GM18873 (cell line): ENCODE results near the gene WEE2.
A peak's percentile ranks its signal among the peaks of the same experiment; 100 is the strongest.
"Not testable (repeated sequence)": the region's sequence is repeated elsewhere in the genome, so short reads cannot be mapped to it uniquely, and the experiment has no call there.

Experiments
- ATAC-seq: cut with Tn5 transposase; IDR thresholded peaks from one replicate; pipeline ENCODE4 v1.9.1; 2021; ENCODE audit warnings: mild to moderate bottlenecking, moderate library complexity, moderate number of reproducible peaks; ENCODE audit not compliant: unreplicated experiment, low FRiP score

Gene WEE2

GRCh38 chr7:141710301-141710700 lies 2.1 kb downstream of the WEE2 start:
- no peak for ATAC-seq

DNA sequence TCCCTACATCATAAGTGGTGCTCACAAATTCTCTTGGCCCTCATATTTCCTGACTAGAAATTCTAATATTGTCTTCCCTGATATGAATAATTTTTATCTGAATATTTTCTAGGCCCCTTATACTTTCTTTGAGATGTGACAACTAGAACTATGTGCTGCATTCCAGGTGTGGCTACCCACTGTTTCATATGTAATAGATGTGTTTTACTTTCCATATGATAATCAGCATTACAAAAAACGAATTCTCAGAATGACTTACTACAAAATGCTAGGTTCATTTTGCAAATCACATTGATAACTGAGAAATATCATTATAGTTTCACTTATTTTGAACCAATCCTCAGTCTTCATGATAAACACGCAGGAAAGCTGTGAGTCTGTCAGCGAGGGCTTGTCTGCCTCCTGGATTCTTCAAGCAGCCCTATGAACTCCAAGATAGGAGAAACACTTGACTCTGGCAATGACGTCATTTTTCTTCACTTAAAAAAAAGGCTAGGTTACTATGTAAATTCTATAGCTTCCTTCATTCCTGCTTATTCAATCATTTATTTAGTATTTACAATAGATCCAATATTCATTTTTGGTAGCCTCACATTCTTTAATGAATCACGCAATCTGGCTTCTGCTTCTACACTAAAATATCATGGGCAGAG lies 4.6 kb downstream of the WEE2 start:
- no peak for ATAC-seq

DNA sequence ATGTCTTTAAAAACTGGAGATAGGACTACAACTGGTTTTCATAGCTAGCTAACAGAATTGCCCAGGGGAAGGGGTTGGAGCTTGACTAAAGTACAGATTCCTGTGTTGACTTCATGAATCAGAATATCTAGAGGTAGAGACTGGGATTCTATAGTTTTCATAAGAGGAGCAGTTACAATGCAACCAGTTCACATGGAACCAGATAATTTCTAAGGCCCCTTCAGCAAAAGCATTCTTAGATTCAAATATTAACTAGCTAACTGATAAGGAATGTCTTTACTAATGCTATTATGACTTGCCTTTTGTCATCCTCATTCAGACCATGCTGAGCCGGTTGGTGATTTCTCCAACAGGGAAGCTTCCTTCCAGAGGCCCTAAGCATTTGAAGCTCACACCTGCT lies 5.7 kb downstream of the WEE2 start:
- no peak for ATAC-seq

- no peak for ATAC-seq
These were observed 6.4 kb downstream of the WEE2 start for GRCh38 chr7:141714571-141714970.

GRCh38 chr7:141715018-141715417 lies 6.9 kb downstream of the WEE2 start:
- ATAC-seq = no peak

- ATAC-seq = no peak
These were observed 7.9 kb downstream of the WEE2 start for GRCh38 chr7:141715794-141716689.

DNA sequence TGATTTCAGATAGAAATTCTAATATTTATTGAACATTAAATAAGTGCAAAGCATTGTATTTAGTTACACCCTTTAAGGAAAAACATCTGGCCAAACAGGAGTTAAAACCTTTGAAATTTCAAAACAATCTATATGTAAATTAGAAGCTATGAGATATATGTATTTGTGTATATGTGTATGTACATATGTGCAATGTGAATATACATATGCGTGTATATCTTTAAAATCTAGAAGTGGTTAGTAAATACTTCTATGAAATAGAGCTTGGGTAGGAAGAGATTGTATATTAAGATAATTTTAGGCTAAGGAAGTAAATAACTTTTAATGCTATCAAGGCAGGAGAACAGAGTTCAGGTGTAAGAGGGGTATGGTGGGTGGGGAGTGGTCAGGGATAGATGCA lies 9.3 kb downstream of the WEE2 start:
- no peak for ATAC-seq

DNA sequence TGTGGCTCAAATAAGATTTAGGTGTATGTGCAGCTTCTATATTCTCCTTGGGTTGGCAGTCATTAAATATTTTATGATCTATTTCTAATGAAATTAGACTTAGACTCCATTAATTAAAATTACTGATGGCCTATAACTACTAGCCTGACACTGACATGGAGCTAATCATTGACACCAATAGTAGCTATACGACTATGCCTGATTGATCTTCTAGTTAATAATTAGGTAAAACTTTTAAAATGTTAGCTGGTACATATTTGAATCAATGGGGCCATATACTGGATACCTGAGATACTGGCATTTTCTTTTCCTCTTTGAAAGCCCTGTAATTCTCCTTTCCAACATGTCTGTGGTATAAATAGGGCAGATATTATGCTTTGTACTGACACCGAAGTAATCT lies 14.4 kb downstream of the WEE2 start:
- ATAC-seq = no peak

DNA sequence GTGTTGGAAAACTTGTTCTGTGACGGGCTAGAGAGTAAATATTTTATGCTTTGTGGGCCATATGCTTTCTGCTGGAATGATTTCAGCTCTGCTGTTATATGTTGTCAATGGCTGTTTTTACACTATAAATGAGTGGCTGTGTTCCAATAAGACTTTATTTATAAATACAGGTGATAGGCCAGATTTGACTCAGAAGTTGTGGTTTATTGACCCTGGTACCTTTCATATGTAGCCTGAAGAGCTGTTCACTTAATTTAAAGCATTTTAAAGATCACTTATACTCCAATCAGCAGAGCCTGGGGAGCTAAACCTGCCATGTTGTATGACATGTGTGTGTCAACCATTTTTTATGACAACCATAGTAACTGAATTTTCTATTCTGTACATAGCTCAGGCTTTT lies 20.9 kb downstream of the WEE2 start:
- no peak for ATAC-seq

DNA sequence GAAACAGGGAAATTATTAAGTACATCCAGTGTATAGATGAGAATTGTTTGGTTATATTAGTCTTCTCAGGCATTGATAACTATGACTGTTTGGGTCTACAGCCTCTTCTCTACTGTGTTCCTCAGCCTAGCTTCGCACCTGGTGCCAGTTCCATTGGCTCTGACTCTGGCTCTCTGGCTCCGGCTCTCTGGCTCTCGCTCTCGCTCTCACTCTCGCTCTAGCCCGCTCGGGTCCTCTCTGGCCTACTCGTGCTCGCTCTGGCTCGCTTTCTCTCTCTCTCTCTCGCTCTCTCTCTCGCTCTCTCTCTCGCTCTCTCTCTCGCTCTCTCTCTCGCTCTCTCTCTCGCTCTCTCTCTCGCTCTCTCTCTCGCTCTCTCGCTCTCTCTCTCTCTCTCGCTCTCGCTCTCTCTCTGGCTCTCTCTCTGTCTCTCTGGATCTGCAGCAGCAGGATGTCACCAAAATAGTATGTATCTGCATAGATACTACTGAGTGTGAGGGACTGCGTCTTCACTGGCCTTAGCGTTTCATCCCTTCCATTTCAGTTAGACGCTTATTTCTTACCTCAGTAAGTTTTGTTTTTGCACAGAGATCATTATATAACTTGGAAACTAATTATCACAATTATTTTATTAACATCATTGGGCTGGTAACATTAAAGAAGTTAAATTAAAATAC lies 23.5 kb downstream of the WEE2 start:
- ATAC-seq = no peak

- no peak for ATAC-seq
These were observed 29.1 kb downstream of the WEE2 start for GRCh38 chr7:141737118-141737835.

DNA sequence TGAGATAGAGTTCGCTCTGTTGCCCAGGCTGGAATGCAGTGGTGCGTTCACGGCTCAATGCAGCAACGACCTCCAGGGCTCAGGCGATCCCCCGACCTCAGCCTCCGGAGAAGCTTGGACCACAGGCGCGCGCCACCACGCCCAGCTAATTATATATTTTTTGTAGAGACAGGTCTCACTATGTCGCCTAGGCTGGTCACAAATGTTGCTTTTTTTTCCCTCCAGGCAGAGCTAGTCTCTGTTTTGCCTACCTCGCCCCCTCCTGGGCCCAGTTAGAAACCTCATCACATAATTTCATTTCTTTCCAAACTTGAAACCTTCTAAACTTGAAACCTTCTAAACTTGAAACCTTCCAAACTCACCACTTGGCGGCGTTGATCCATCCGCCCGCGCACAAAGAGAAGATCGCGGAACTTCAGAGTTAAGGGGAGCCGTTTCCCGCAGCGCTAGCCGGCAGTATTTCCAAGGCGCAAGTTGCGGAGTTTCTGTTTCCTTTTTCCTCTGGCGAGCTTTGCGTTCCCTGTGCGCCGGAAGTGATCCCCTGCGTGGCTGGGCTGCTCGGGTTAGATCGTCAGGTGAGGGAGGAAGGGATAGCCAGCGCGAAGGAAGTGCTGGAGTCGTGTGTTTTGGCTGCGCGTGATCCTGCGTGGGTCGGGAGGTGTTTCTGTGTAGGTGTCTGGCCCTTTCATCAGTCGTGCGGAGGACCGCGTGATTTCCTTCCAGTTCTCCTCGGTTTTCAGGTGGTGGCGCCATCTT lies 29.9 kb downstream of the WEE2 start, which contains the start of gene SSBP1:
TSS of gene SSBP1 (plus strand) at position 523 of the 756 bp plus-strand sequence. CDS start 809 bp downstream, outside the sequence.
- ATAC-seq = peak; percentile 89

DNA sequence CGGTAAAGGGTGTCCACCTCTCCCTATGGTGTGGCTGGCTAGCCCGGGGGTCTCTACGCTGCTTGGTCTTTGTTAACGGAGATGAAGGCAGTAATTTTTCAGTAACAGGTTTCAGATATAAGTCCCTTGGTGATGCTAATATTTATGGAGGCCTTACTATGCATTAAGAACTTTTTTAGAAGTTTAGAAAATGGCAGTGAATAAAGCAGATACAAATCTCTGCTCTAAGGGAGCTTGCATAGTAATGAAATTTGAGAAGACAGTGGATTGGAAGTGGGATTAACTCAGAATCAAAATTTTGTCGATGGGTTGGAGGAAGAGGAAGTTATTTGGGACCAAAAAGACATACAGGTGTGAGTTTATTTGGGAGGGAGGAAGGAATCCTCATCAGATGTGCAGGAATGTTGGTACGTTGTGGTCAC lies 30.4 kb downstream of the WEE2 start:
- no peak for ATAC-seq

- ATAC-seq = no peak
These were observed 31.1 kb downstream of the WEE2 start for GRCh38 chr7:141739250-141739649.

GRCh38 chr7:141742229-141742628 lies 34.1 kb downstream of the WEE2 start:
- ATAC-seq = no peak

- ATAC-seq = no peak
These were observed 36.0 kb downstream of the WEE2 start for GRCh38 chr7:141744131-141744530.

DNA sequence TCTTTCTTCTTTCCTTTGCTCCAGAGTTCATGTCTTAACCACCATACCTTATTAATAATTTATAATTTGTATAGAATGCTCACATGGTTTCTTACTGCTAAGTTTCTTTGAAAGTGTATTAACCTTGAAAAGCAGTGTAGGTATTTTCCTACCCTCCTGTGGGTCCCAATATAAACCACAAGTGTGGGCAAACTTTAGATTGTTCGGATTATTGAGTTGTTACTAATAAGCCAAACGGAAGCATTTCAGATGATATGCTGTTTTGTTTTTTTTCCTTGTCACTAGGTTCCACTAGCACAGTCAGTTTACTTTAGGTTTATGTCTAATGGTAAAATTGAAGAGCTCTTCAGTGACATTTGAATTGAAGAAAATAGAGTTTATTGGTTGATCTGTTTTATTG lies 40.2 kb downstream of the WEE2 start:
- no peak for ATAC-seq

- ATAC-seq = not testable (repeated sequence)
These were observed 43.8 kb downstream of the WEE2 start for GRCh38 chr7:141751904-141752303.

GRCh38 chr7:141752634-141753033 lies 44.5 kb downstream of the WEE2 start:
- ATAC-seq = no peak

- no peak for ATAC-seq
These were observed 46.8 kb downstream of the WEE2 start for GRCh38 chr7:141754939-141755338.
